Fibroblast of skin of scalp (primary cell): Measurements from ENCODE around the gene TTLL1. TPM values are rescaled to one million over a fixed set of nuclear protein-coding genes. Genes with fewer than 3 reads are reported as not detected.
A peak's percentile ranks its signal among the peaks of the same experiment; 100 is the strongest.

Experiments used
- DNase-seq: peaks from one replicate; pipeline ENCODE4 v3.0.0-alpha.2; 2013
- polyA plus RNA-seq, 2 experiments: library from polyadenylated mRNA; unstranded; fragments of 120-200 nt; gene quantifications; one replicate each; pipeline ENCODE4 v1.2.1, GENCODE V29; 2013; ENCODE audit not compliant: insufficient read length in 2 of 2

Gene TTLL1
- polyA plus RNA-seq (2013, experiment 1 of 2; ENCODE audit: insufficient read length) = 17.8 TPM
- polyA plus RNA-seq (2013, experiment 2 of 2; ENCODE audit: insufficient read length) = 18.3 TPM

GRCh38 chr22:43088984-43089717 is at the start of gene TTLL1:
Gene TTLL1, minus strand, starts transcription at chr22:43089391. Its CDS starts 13,805 bp downstream, at chr22:43075586.
- peak; percentile 88 for DNase-seq

- no peak for DNase-seq
Measured at GRCh38 chr22:43136801-43137200, 47.6 kb upstream of the TTLL1 start.

GRCh38 chr22:43136255-43136654 is 47.1 kb upstream of the TTLL1 start:
- peak; percentile 20 for DNase-seq

- DNase-seq = no peak
Measured at GRCh38 chr22:43135565-43135964, 46.4 kb upstream of the TTLL1 start.

- DNase-seq = no peak
Measured at GRCh38 chr22:43134553-43134952, 45.4 kb upstream of the TTLL1 start.

- no peak for DNase-seq
Measured at GRCh38 chr22:43133401-43133800, 44.2 kb upstream of the TTLL1 start.

GRCh38 chr22:43131773-43132501 is 42.7 kb upstream of the TTLL1 start:
- no peak for DNase-seq

- DNase-seq = no peak
Measured at GRCh38 chr22:43129426-43130425, 40.5 kb upstream of the TTLL1 start.

- no peak for DNase-seq
Measured at GRCh38 chr22:43128928-43129424, 39.8 kb upstream of the TTLL1 start.

- no peak for DNase-seq
Measured at GRCh38 chr22:43128116-43128515, 38.9 kb upstream of the TTLL1 start.

GRCh38 chr22:43127166-43127908 is 38.1 kb upstream of the TTLL1 start:
- DNase-seq = no peak

GRCh38 chr22:43126501-43127165 is 37.4 kb upstream of the TTLL1 start:
- peak; percentile 75 for DNase-seq

- DNase-seq = no peak
Measured at GRCh38 chr22:43118953-43119458, 29.8 kb upstream of the TTLL1 start.

GRCh38 chr22:43118024-43118849 is 29.0 kb upstream of the TTLL1 start:
- DNase-seq = no peak

- DNase-seq = no peak
Measured at GRCh38 chr22:43116932-43117331, 27.7 kb upstream of the TTLL1 start.

GRCh38 chr22:43114958-43115357 is 25.8 kb upstream of the TTLL1 start:
- DNase-seq = no peak

- no peak for DNase-seq
Measured at GRCh38 chr22:43113526-43114251, 24.5 kb upstream of the TTLL1 start.

GRCh38 chr22:43110927-43111623 is 21.9 kb upstream of the TTLL1 start:
- DNase-seq = no peak
